IPS DF 6.9 (cell line): ENCODE data around the gene GALNT4.

Experiments
- DNase-seq: peaks from one replicate; pipeline ENCODE4 v3.0.0-alpha.2; 2013; ENCODE audit warnings: low read depth, low spot score
- H3K27ac ChIP-seq: one replicate; pipeline ENCODE4 v1.5.1; 2013; ENCODE audit warnings: low read length, control low read depth
- H3K27me3 ChIP-seq: 2 replicates; pipeline ENCODE4 v1.6.1; 2013; ENCODE audit warnings: mild to moderate bottlenecking, low read length; ENCODE audit not compliant: control insufficient read depth, insufficient read depth
- H3K36me3 ChIP-seq: 2 replicates; pipeline ENCODE4 v1.6.1; 2013; ENCODE audit warnings: low read length; ENCODE audit not compliant: control insufficient read depth, insufficient read depth
- H3K4me1 ChIP-seq: 2 replicates; pipeline ENCODE4 v1.6.1; 2013; ENCODE audit warnings: low read length; ENCODE audit not compliant: control insufficient read depth, insufficient read depth
- H3K4me3 ChIP-seq: 2 replicates; pipeline ENCODE4 v1.5.1; 2013; ENCODE audit warnings: mild to moderate bottlenecking, low read length
- H3K9me3 ChIP-seq: 2 replicates; pipeline ENCODE4 v1.6.1; 2013; ENCODE audit warnings: low read length, inconsistent platforms; ENCODE audit not compliant: control insufficient read depth, insufficient read depth
- WGBS: extraction: QIAGEN DNeasy Blood & Tissue Kit; methylation state at CpG from one replicate; pipeline ENCODE4 v1.1.7; 2013; ENCODE audit warnings: mixed read lengths, missing lambda C conversion rate; ENCODE audit not compliant: insufficient read length, insufficient coverage; 5-methylcytosine and 5-hydroxymethylcytosine counted together

The GALNT4 gene

GRCh38 chr12:89494411-89495231 is 30.0 kb downstream of the GALNT4 start:
- Histone ChIP-seq H3K9me3 (no peaks in the 10 kb centered on the region), H3K27ac (no peak overlapping the region), H3K4me1 (peaks cover 2% of the 10 kb centered on the region; the same call in 1 of the 2 replicates), H3K36me3 (no peaks in the 10 kb centered on the region), H3K4me3 (no peak overlapping the region), H3K27me3 (no peaks in the 10 kb centered on the region)
- no CpG with 5 or more reads among the region's 9 CpGs for WGBS
- no peak for DNase-seq

GRCh38 chr12:89493670-89494302 is 30.8 kb downstream of the GALNT4 start:
- no peaks in the 10 kb centered on the region for H3K9me3 ChIP-seq
- H3K4me3 ChIP-seq = no peak overlapping the region
- H3K36me3 ChIP-seq = no peaks in the 10 kb centered on the region
- H3K27me3 ChIP-seq = no peaks in the 10 kb centered on the region
- H3K27ac ChIP-seq = no peak overlapping the region
- DNase-seq = no peak
- peaks cover 2% of the 10 kb centered on the region; the same call in 1 of the 2 replicates for H3K4me1 ChIP-seq
- no CpG with 5 or more reads among the region's 5 CpGs for WGBS

- no peak overlapping the region for H3K27ac ChIP-seq
These were observed 31.7 kb downstream of the GALNT4 start for GRCh38 chr12:89492883-89493282.

GRCh38 chr12:89490922-89491321 is 33.7 kb downstream of the GALNT4 start:
- Histone ChIP-seq H3K4me3 (no peak overlapping the region), H3K27ac (no peak overlapping the region), H3K4me1 (no peaks in the 10 kb centered on the region), H3K9me3 (no peaks in the 10 kb centered on the region), H3K27me3 (no peaks in the 10 kb centered on the region), H3K36me3 (no peaks in the 10 kb centered on the region)
- DNase-seq = no peak
- WGBS = no CpG with 5 or more reads among the region's 1 CpG

More at GRCh38 chr12:89492883-89493282, 31.7 kb downstream of the GALNT4 start:
- H3K27me3 ChIP-seq = no peaks in the 10 kb centered on the region
- peaks cover 2% of the 10 kb centered on the region; the same call in 1 of the 2 replicates for H3K4me1 ChIP-seq
- no peaks in the 10 kb centered on the region for H3K36me3 ChIP-seq
- DNase-seq = no peak
- no peaks in the 10 kb centered on the region for H3K9me3 ChIP-seq
- WGBS = no CpG with 5 or more reads among the region's 5 CpGs
- no peak overlapping the region for H3K4me3 ChIP-seq

- DNase-seq = no peak
- no peaks in the 10 kb centered on the region for H3K27me3 ChIP-seq
- H3K4me1 ChIP-seq = no peaks in the 10 kb centered on the region
- H3K4me3 ChIP-seq = no peak overlapping the region
- H3K27ac ChIP-seq = no peak overlapping the region
- H3K36me3 ChIP-seq = no peaks in the 10 kb centered on the region
- no peaks in the 10 kb centered on the region for H3K9me3 ChIP-seq
- no CpG with 5 or more reads among the region's 2 CpGs for WGBS
These were observed 38.3 kb downstream of the GALNT4 start for GRCh38 chr12:89486264-89486663.

- no peak overlapping the region for H3K4me3 ChIP-seq
- H3K27ac ChIP-seq = no peak overlapping the region
- no peaks in the 10 kb centered on the region for H3K4me1 ChIP-seq
- H3K27me3 ChIP-seq = no peaks in the 10 kb centered on the region
- H3K36me3 ChIP-seq = no peaks in the 10 kb centered on the region
- no peak for DNase-seq
- WGBS = no CpG with 5 or more reads among the region's 1 CpG
- no peaks in the 10 kb centered on the region for H3K9me3 ChIP-seq
These were observed 40.1 kb downstream of the GALNT4 start for GRCh38 chr12:89484470-89484869.

GRCh38 chr12:89481213-89481914 is 43.2 kb downstream of the GALNT4 start:
- WGBS = no CpG with 5 or more reads among the region's 2 CpGs
- no peak overlapping the region for H3K4me3 ChIP-seq
- no peak overlapping the region for H3K27ac ChIP-seq
- DNase-seq = no peak
- H3K36me3 ChIP-seq = no peaks in the 10 kb centered on the region
- H3K9me3 ChIP-seq = no peaks in the 10 kb centered on the region
- no peaks in the 10 kb centered on the region for H3K4me1 ChIP-seq
- no peaks in the 10 kb centered on the region for H3K27me3 ChIP-seq

- DNase-seq = no peak
- H3K4me3 ChIP-seq = no peak overlapping the region
- no CpG with 5 or more reads among the region's 3 CpGs for WGBS
- H3K27me3 ChIP-seq = no peaks in the 10 kb centered on the region
- H3K9me3 ChIP-seq = no peaks in the 10 kb centered on the region
- H3K36me3 ChIP-seq = no peaks in the 10 kb centered on the region
- no peak overlapping the region for H3K27ac ChIP-seq
- no peaks in the 10 kb centered on the region for H3K4me1 ChIP-seq
These were observed 44.6 kb downstream of the GALNT4 start for GRCh38 chr12:89479982-89480381.

- H3K27me3 ChIP-seq = no peaks in the 10 kb centered on the region
- no peak overlapping the region for H3K27ac ChIP-seq
- H3K9me3 ChIP-seq = no peaks in the 10 kb centered on the region
- no peak overlapping the region for H3K4me3 ChIP-seq
- no peak for DNase-seq
- no peaks in the 10 kb centered on the region for H3K4me1 ChIP-seq
- no CpG with 5 or more reads among the region's 8 CpGs for WGBS
- H3K36me3 ChIP-seq = no peaks in the 10 kb centered on the region
These were observed 46.8 kb downstream of the GALNT4 start for GRCh38 chr12:89477633-89478279.

- Histone ChIP-seq H3K27me3 (no peaks in the 10 kb centered on the region), H3K9me3 (no peaks in the 10 kb centered on the region), H3K36me3 (no peaks in the 10 kb centered on the region), H3K27ac (no peak overlapping the region), H3K4me3 (no peak overlapping the region), H3K4me1 (no peaks in the 10 kb centered on the region)
- no peak for DNase-seq
- no CpG with 5 or more reads among the region's 4 CpGs for WGBS
These were observed 47.5 kb downstream of the GALNT4 start for GRCh38 chr12:89476904-89477595.
